H54 (cell line): ENCODE results near the gene PLCB1.

Source experiments
- DNase-seq: peaks from one replicate; pipeline ENCODE4 v3.0.0; 2011; ENCODE audit warnings: low spot score, mixed read lengths; ENCODE audit not compliant: insufficient read length
- FAIRE-seq: peaks from 3 replicates; lab custom pipeline; 2011; peaks lifted over from hg19 to GRCh38; lab: Jason Lieb, UNC
- POLR2A ChIP-seq: IDR thresholded peaks from 2 replicates; pipeline ENCODE4 v1.6.1; 2011; ENCODE audit warnings: low read depth, mild to moderate bottlenecking, low read length

The PLCB1 gene

DNA sequence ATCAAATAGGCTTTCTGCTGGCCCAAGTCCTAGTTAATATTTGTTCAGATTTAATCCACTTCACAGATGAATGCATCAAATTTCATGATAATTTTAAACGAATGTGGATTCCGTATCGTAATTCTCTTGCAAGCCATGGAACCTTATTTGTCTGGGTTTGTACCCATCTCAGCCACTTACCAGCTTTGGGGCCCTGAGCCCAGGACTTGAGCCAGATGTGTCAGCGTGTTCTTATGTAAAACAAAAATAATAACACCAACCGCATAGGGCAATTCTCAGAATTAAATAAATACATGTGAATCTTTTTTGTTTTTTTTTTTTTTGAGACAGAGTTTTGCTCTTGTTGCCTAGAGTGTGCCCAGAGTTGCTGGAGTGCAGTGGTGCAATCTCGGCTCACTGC, 654.3 kb downstream of the PLCB1 start:
- TF ChIP-seq POLR2A, result no peak
- no peak for FAIRE-seq
- DNase-seq, result no peak

GRCh38 chr20:8787090-8787489, 655.0 kb downstream of the PLCB1 start:
- TF ChIP-seq POLR2A, result no peak
- no peak for FAIRE-seq
- no peak for DNase-seq

- no peak for TF ChIP-seq POLR2A
- DNase-seq, result no peak
- FAIRE-seq, result no peak
Observed at GRCh38 chr20:8788275-8788674, 656.2 kb downstream of the PLCB1 start.

DNA sequence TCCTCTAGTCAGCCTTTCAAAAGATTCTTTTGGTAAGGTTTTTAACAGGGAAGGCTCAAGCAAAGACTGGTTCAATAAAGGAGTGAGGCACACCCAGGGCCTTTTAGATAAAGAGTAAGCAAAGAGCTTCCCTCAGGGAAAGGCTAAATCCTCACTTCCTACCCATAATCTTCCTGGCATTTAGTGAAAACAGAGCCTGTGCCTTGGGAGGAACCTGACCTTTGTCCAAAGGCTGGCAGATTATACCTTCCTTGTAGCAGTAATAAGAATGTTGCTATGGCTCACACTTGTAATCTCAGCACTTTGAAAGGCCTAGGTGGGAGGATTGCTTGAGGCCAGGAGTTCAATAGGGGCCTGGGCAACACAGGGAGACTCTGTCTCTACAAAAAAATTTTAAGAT, 656.8 kb downstream of the PLCB1 start:
- DNase-seq, result no peak
- FAIRE-seq, result no peak
- no peak for TF ChIP-seq POLR2A

- no peak for TF ChIP-seq POLR2A
- FAIRE-seq (peak; percentile 71), DNase-seq (no peak)
Observed at GRCh38 chr20:8790442-8791074, 658.5 kb downstream of the PLCB1 start.

- FAIRE-seq (no peak), DNase-seq (no peak)
- no peak for TF ChIP-seq POLR2A
Observed at GRCh38 chr20:8795404-8795803, 663.3 kb downstream of the PLCB1 start.

GRCh38 chr20:8796088-8796660, 664.1 kb downstream of the PLCB1 start:
- DNase-seq (no peak), FAIRE-seq (no peak)
- TF ChIP-seq POLR2A, result no peak

DNA sequence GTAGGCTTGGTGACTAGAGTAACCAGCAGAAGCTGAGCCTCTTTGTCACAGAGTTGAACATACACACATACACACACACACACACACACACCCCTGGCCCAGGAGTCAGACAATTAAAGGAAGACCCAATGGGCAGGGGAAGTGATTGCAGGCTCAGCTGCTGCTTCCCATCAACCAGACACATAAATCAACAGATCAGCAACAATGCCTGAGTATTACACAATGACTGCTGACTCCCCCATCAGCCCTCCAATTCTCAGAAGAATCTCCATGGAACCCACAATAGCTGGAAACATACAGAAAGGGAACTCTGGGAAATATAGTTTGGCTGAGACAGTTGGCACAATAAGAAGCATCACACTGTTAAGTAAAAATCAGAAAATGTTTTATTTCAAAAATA, 666.4 kb downstream of the PLCB1 start:
- FAIRE-seq (no peak), DNase-seq (no peak)
- TF ChIP-seq POLR2A, result no peak

- FAIRE-seq, result no peak
- TF ChIP-seq POLR2A, result no peak
- no peak for DNase-seq
Observed at GRCh38 chr20:8800089-8800488, 668.0 kb downstream of the PLCB1 start.

- FAIRE-seq (no peak), DNase-seq (no peak)
- no peak for TF ChIP-seq POLR2A
Observed at GRCh38 chr20:8801686-8802085, 669.6 kb downstream of the PLCB1 start.

DNA sequence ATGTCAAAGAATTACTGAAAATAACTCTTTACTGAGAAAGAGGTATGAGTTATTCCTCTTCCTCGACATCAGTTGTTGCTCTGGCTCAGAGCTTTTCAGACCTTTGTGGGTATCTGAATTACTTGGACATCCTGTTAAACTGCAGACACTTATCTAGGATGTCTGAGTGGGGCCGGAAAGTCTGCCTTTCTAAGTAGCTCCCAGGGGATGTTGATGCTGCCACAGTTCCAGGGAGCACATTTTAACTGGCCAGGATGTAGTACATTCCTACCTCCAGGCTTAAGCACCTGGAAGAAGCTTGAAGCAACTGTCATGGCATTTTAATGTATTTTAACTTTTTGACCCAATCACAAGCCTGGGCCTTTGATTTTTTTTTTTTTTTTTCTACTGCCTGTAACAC, 671.0 kb downstream of the PLCB1 start:
- no peak for TF ChIP-seq POLR2A
- DNase-seq, result no peak
- no peak for FAIRE-seq

DNA sequence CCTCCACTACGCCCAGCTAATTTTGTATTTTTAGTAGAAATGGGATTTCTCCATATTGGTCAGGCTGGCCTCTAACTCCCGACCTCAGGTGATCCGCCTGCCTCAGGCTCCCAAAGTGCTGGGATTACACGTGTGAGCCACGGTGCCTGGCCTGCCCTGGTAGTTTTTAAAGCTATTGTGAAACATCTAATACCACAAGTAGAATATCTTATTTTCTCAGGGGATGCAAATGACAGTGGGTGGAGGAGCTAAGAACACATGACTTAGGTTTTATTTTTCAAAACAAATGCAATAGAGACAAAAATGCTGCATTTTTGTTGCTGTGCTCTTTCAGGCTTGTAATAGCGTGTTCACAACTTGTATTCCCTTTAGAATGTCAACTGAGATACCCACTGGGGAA, 671.9 kb downstream of the PLCB1 start:
- no peak for DNase-seq
- FAIRE-seq, result no peak
- no peak for TF ChIP-seq POLR2A

- DNase-seq (no peak), FAIRE-seq (no peak)
- TF ChIP-seq POLR2A, result no peak
Observed at GRCh38 chr20:8805737-8806442, 673.8 kb downstream of the PLCB1 start.

GRCh38 chr20:8807480-8808201, 675.6 kb downstream of the PLCB1 start:
- no peak for TF ChIP-seq POLR2A
- FAIRE-seq, result no peak

More at GRCh38 chr20:8807480-8808201, 675.6 kb downstream of the PLCB1 start:
- no peak for DNase-seq
